ENCODE measurements around the gene RTL10.

RTL10 gene

GRCh38 chr22:19854778-19855503 lies at the start of gene RTL10, which contains the start of gene GNB1L:
RTL10 (minus strand) TSS chr22:19854874; CDS start chr22:19852261, 2,613 bp downstream.
GNB1L (minus strand) TSS chr22:19854874; CDS start chr22:19821355, 33,519 bp downstream.
- DNase-seq, result peak; percentile 91 to 92

GRCh38 chr22:19904174-19904856 lies 49.6 kb upstream of the RTL10 start:
- no peak for DNase-seq

- DNase-seq, result no peak
Observed at GRCh38 chr22:19903513-19903912, 48.8 kb upstream of the RTL10 start.

GRCh38 chr22:19903031-19903430 lies 48.4 kb upstream of the RTL10 start:
- no peak for DNase-seq

GRCh38 chr22:19902245-19902715 lies 47.6 kb upstream of the RTL10 start:
- no peak for DNase-seq

GRCh38 chr22:19901577-19902244 lies 47.0 kb upstream of the RTL10 start:
- DNase-seq, result no peak

GRCh38 chr22:19900707-19901436 lies 46.2 kb upstream of the RTL10 start:
- DNase-seq, result no peak

GRCh38 chr22:19898831-19899567 lies 44.3 kb upstream of the RTL10 start:
- DNase-seq, result no peak

GRCh38 chr22:19898145-19898544 lies 43.5 kb upstream of the RTL10 start:
- no peak for DNase-seq

GRCh38 chr22:19897726-19898125 lies 43.1 kb upstream of the RTL10 start:
- no peak for DNase-seq

- no peak for DNase-seq
Observed at GRCh38 chr22:19896665-19897355, 42.1 kb upstream of the RTL10 start.

- DNase-seq, result no peak
Observed at GRCh38 chr22:19895160-19895849, 40.6 kb upstream of the RTL10 start.

GRCh38 chr22:19893363-19893762 lies 38.7 kb upstream of the RTL10 start:
- no peak for DNase-seq

GRCh38 chr22:19892925-19893324 lies 38.3 kb upstream of the RTL10 start:
- no peak for DNase-seq

- no peak for DNase-seq
Observed at GRCh38 chr22:19892257-19892879, 37.7 kb upstream of the RTL10 start.

- DNase-seq, result no peak
Observed at GRCh38 chr22:19891317-19892256, 36.9 kb upstream of the RTL10 start.

- no peak for DNase-seq
Observed at GRCh38 chr22:19890502-19891316, 36.0 kb upstream of the RTL10 start.

- no peak for DNase-seq
Observed at GRCh38 chr22:19889951-19890350, 35.3 kb upstream of the RTL10 start.
